Adrenal gland (tissue), 5 donors: Measurements from ENCODE around the gene SEMA6A.

Experiments used
- POLR2A ChIP-seq, 2 donors: fragments of 450-650 bp; IDR thresholded peaks; one replicate each; pipeline ENCODE4 v1.6.1; 2017; ENCODE audit warnings: antibody characterized with exemption in 2 of 2, mild to moderate bottlenecking in 2 of 2, moderate library complexity in 1 of 2
- TF ChIP-seq, protein P1 (sequence below), 6 experiments: fragments of 450-650 bp in 4 of 6; fragments of 200-600 bp in 2 of 6; sonication (generic) in 1 of 6; IDR thresholded peaks; 1 replicate in 5 of 6; 2 replicates in 1 of 6; pipeline versions ENCODE4 v1.5.1 to v1.8.0; 2016 to 2021; ENCODE audit warnings: antibody characterized with exemption in 6 of 6, mild to moderate bottlenecking in 2 of 6, moderate library complexity in 1 of 6
- donor health status: DM: no; HTN: no; CAD: no.

DNA sequence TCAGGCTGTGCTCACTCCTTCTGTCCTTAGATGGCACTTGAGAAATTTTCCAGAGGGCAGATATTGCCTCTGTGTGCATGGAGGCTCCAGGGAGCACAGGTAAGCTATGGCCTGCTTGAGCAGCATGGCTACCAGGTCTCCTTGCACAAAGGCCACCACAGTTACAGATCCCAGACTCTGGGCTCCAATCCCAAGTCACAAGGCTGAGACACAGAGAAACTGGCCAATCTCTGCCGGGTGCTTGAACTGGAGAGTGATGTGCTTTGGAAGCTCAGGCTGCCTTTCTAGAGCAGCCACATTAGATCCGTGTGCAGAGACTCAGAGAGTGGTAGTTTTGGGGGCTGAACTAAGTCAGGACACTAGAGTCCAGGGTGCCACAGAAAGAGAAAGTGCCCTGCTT is 145.7 kb downstream of the SEMA6A start:
- TF ChIP-seq, protein P1, sequence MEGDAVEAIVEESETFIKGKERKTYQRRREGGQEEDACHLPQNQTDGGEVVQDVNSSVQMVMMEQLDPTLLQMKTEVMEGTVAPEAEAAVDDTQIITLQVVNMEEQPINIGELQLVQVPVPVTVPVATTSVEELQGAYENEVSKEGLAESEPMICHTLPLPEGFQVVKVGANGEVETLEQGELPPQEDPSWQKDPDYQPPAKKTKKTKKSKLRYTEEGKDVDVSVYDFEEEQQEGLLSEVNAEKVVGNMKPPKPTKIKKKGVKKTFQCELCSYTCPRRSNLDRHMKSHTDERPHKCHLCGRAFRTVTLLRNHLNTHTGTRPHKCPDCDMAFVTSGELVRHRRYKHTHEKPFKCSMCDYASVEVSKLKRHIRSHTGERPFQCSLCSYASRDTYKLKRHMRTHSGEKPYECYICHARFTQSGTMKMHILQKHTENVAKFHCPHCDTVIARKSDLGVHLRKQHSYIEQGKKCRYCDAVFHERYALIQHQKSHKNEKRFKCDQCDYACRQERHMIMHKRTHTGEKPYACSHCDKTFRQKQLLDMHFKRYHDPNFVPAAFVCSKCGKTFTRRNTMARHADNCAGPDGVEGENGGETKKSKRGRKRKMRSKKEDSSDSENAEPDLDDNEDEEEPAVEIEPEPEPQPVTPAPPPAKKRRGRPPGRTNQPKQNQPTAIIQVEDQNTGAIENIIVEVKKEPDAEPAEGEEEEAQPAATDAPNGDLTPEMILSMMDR (IDR thresholded peaks at IDR 0.05) = no peak
- no peak for TF ChIP-seq POLR2A (IDR thresholded peaks at IDR 0.05)
